Gastrocnemius medialis (tissue), 4 donors: Measurements from ENCODE around the gene GPC6. TPM values are rescaled to one million over a fixed set of nuclear protein-coding genes. Genes with fewer than 3 reads are reported as not detected.

Source experiments
- ATAC-seq, 2 donors: fragments of 150-250 bp; one replicate each; pipeline ENCODE4 v1.9.1; 2016
- DNase-seq, 2 donors: peaks; one replicate each; pipeline ENCODE4 v3.0.0-alpha.2; 2019
- H3K27ac ChIP-seq, 4 donors: fragments of 200-600 bp; sonication (generic); 1 replicate in 1 of 4; 2 replicates in 3 of 4; pipeline ENCODE4 v1.5.1; 2016 to 2018; ENCODE audit warnings: mild to moderate bottlenecking in 2 of 4, moderate library complexity in 1 of 4
- H3K27me3 ChIP-seq, 3 donors: fragments of 200-600 bp; sonication (generic) in 2 of 3; 1 replicate in 1 of 3; 2 replicates in 2 of 3; pipeline versions ENCODE4 v1.5.1 to v1.6.0; 2016 to 2019; ENCODE audit warnings: mild to moderate bottlenecking in 1 of 3, moderate library complexity in 1 of 3
- H3K36me3 ChIP-seq, 2 donors: fragments of 200-600 bp; sonication (generic) in 1 of 2; one replicate each; pipeline ENCODE4 v1.5.1; 2017 to 2018
- H3K4me1 ChIP-seq, 2 donors: fragments of 200-600 bp; sonication (generic) in 1 of 2; one replicate each; pipeline ENCODE4 v1.5.1; 2016 to 2017; ENCODE audit warnings: mild to moderate bottlenecking in 2 of 2
- H3K4me3 ChIP-seq, 4 donors: fragments of 200-600 bp; sonication (generic) in 3 of 4; 1 replicate in 1 of 4; 2 replicates in 3 of 4; pipeline ENCODE4 v1.5.1; 2016 to 2019; ENCODE audit warnings: mild to moderate bottlenecking in 2 of 4
- H3K9me3 ChIP-seq, 3 donors: fragments of 200-600 bp; sonication (generic) in 2 of 3; 1 replicate in 1 of 3; 2 replicates in 2 of 3; pipeline ENCODE4 v1.5.1; 2016 to 2019
- POLR2A ChIP-seq, 2 donors: fragments of 450-650 bp; IDR thresholded peaks; one replicate each; pipeline ENCODE4 v1.6.1; 2017; ENCODE audit warnings: antibody characterized with exemption in 2 of 2, mild to moderate bottlenecking in 2 of 2, moderate library complexity in 2 of 2
- in situ Hi-C, 4 donors: fragments of 200-750 bp; cut with MboI; loops; one replicate each; pipeline versions ENCODE4 v1.15.0 to v1.8.0; 2017; ENCODE audit warnings: low sequenced_read_pairs in 4 of 4
- intact Hi-C: fragments of 100-400 bp; cut with DNase I; formaldehyde crosslinking; loops from one replicate; pipeline ENCODE4 v1.15.1; 2023; ENCODE audit warnings: low total_unique reads
- total RNA-seq, 4 donors: library from RNA; depleted of rRNA; stranded (reverse); fragments of >200 nt; gene quantifications; one replicate each; pipeline versions ENCODE4 v1.1.0 to v1.2.3, GENCODE V29; 2016
- TF ChIP-seq, protein P1 (sequence below), 5 experiments: fragments of 450-650 bp in 3 of 5; fragments of 200-600 bp in 2 of 5; sonication (generic) in 2 of 5; IDR thresholded peaks in 4 of 5; conservative IDR thresholded peaks in 1 of 5; 1 replicate in 4 of 5; 2 replicates in 1 of 5; pipeline ENCODE4 v1.5.1; 2016 to 2019; ENCODE audit warnings: antibody characterized with exemption in 5 of 5, mild to moderate bottlenecking in 3 of 5, moderate library complexity in 3 of 5

Gene GPC6
- total RNA-seq, 4 donors from 2014 or later: 0.47 to 0.88 (median 0.59) TPM

- no peak for ATAC-seq
- DNase-seq: no peak
- in situ Hi-C loops: loop anchor here in 1 of 4 donors (25.0 kb wide), 1 partner anchor 1114 kb away; the partner anchor contains the start of gene GPC6
Measured at GRCh38 chr13:94351292-94351990, 1124.8 kb downstream of the GPC6 start.

GRCh38 chr13:94352057-94352456 lies 1125.5 kb downstream of the GPC6 start:
- Histone ChIP-seq H3K4me3 (no peak overlapping the region), H3K27ac (no peak overlapping the region), H3K27me3 (no peaks in the 10 kb centered on the region), H3K4me1 (no peaks in the 10 kb centered on the region), H3K36me3 (no peaks in the 10 kb centered on the region), H3K9me3 (no peaks in the 10 kb centered on the region)
- DNase-seq: no peak
- no peak for ATAC-seq
- intact Hi-C loops (no loop called here), in situ Hi-C loops (loop anchor here in 1 of 4 donors (25.0 kb wide), 1 partner anchor 1115 kb away; the partner anchor contains the start of gene GPC6)
- TF ChIP-seq POLR2A (IDR thresholded peaks at IDR 0.05): no peak
- TF ChIP-seq, protein P1, sequence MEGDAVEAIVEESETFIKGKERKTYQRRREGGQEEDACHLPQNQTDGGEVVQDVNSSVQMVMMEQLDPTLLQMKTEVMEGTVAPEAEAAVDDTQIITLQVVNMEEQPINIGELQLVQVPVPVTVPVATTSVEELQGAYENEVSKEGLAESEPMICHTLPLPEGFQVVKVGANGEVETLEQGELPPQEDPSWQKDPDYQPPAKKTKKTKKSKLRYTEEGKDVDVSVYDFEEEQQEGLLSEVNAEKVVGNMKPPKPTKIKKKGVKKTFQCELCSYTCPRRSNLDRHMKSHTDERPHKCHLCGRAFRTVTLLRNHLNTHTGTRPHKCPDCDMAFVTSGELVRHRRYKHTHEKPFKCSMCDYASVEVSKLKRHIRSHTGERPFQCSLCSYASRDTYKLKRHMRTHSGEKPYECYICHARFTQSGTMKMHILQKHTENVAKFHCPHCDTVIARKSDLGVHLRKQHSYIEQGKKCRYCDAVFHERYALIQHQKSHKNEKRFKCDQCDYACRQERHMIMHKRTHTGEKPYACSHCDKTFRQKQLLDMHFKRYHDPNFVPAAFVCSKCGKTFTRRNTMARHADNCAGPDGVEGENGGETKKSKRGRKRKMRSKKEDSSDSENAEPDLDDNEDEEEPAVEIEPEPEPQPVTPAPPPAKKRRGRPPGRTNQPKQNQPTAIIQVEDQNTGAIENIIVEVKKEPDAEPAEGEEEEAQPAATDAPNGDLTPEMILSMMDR (IDR thresholded peaks at IDR 0.05 in 4 of 5, conservative IDR thresholded peaks at IDR 0.05 in 1 of 5): no peak

More at GRCh38 chr13:94351292-94351990, 1124.8 kb downstream of the GPC6 start:
- Histone ChIP-seq H3K4me1 (no peaks in the 10 kb centered on the region), H3K27ac (no peak overlapping the region), H3K9me3 (no peaks in the 10 kb centered on the region), H3K4me3 (no peak overlapping the region), H3K27me3 (no peaks in the 10 kb centered on the region), H3K36me3 (no peaks in the 10 kb centered on the region)
- TF ChIP-seq, protein P1 (IDR thresholded peaks at IDR 0.05 in 4 of 5, conservative IDR thresholded peaks at IDR 0.05 in 1 of 5): no peak
- no peak for TF ChIP-seq POLR2A (IDR thresholded peaks at IDR 0.05)
- intact Hi-C loops: no loop called here

DNA sequence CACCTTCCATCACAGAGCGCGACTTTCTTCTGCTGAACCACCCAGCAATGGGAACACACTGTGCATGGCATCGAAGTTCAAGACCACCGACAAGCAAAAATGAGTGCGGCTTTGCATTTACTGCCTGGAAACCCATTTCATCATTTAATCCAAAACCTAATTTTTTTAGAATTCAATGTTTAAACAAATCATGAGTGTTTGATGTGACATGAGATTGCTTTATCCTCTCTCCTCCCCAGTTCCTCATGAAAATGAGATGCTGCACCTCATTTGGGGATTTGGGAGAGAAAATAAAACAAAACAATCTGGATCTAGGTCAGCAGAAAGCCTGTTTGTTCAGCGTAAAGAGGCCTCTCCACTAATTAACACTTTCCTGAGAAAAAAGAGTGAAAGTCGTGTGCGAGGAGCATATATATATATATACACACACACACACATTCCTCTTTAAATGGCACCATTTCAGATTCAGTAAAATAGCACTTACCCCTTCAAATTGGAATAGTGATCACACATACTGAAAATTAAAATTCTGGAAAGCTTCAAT lies 1126.6 kb downstream of the GPC6 start:
- Histone ChIP-seq H3K27me3 (no peaks in the 10 kb centered on the region), H3K4me3 (no peak overlapping the region), H3K27ac (no peak overlapping the region), H3K36me3 (no peaks in the 10 kb centered on the region), H3K9me3 (no peaks in the 10 kb centered on the region), H3K4me1 (no peaks in the 10 kb centered on the region)
- DNase-seq: no peak
- in situ Hi-C loops: loop anchor here in 1 of 4 donors (25.0 kb wide), 1 partner anchor 1116 kb away; the partner anchor contains the start of gene GPC6
- intact Hi-C loops: no loop called here
- TF ChIP-seq POLR2A (IDR thresholded peaks at IDR 0.05): no peak
- TF ChIP-seq, protein P1 (IDR thresholded peaks at IDR 0.05 in 4 of 5, conservative IDR thresholded peaks at IDR 0.05 in 1 of 5): no peak
- ATAC-seq: no peak

DNA sequence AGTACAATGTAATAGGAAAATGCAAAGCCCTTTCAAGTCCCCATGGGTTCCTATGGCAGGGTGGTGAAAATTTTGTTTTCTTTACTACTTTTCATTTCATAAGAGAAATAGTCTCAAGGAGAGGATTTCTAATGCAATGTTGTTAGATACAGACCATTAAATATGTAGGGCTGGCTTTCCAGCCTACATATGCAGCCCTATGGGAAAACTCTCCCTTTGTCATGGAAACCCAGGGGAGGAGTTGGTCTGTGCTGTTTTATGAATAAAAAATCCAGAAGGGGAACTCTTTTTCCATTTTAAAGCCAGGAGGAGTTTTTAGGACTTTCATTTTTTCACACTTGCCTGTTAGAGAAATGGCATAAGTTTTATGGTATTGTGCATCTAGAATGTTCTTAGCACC lies 1133.3 kb downstream of the GPC6 start:
- Histone ChIP-seq H3K4me1 (no peaks in the 10 kb centered on the region), H3K4me3 (no peak overlapping the region), H3K27ac (no peak overlapping the region), H3K27me3 (no peaks in the 10 kb centered on the region), H3K36me3 (no peaks in the 10 kb centered on the region), H3K9me3 (no peaks in the 10 kb centered on the region)
- ATAC-seq (no peak), DNase-seq (no peak)
- no peak for TF ChIP-seq POLR2A (IDR thresholded peaks at IDR 0.05)
- TF ChIP-seq, protein P1 (IDR thresholded peaks at IDR 0.05 in 4 of 5, conservative IDR thresholded peaks at IDR 0.05 in 1 of 5): no peak
- intact Hi-C loops: no loop called here
- in situ Hi-C loops: loop anchor here in 1 of 4 donors (25.0 kb wide), 1 partner anchor 1123 kb away; the partner anchor contains the start of gene GPC6
